GM21576 (cell line): ENCODE measurements around the gene TEX30.
"Not testable (repeated sequence)": the region's sequence is repeated elsewhere in the genome, so short reads cannot be mapped to it uniquely, and the experiment has no call there.

Source experiments
- ATAC-seq: cut with Tn5 transposase; IDR thresholded peaks from one replicate; pipeline ENCODE4 v1.9.1; 2021; ENCODE audit warnings: mild to moderate bottlenecking, moderate library complexity; ENCODE audit not compliant: unreplicated experiment

The TEX30 gene

GRCh38 chr13:102780656-102781055, 7.1 kb upstream of the TEX30 start:
- not testable (repeated sequence) for ATAC-seq

- ATAC-seq = no peak
These were observed 6.0 kb upstream of the TEX30 start for GRCh38 chr13:102779436-102780159.

- no peak for ATAC-seq
These were observed 4.2 kb upstream of the TEX30 start for GRCh38 chr13:102777736-102778135.

GRCh38 chr13:102776271-102776670, 2.7 kb upstream of the TEX30 start:
- no peak for ATAC-seq

DNA sequence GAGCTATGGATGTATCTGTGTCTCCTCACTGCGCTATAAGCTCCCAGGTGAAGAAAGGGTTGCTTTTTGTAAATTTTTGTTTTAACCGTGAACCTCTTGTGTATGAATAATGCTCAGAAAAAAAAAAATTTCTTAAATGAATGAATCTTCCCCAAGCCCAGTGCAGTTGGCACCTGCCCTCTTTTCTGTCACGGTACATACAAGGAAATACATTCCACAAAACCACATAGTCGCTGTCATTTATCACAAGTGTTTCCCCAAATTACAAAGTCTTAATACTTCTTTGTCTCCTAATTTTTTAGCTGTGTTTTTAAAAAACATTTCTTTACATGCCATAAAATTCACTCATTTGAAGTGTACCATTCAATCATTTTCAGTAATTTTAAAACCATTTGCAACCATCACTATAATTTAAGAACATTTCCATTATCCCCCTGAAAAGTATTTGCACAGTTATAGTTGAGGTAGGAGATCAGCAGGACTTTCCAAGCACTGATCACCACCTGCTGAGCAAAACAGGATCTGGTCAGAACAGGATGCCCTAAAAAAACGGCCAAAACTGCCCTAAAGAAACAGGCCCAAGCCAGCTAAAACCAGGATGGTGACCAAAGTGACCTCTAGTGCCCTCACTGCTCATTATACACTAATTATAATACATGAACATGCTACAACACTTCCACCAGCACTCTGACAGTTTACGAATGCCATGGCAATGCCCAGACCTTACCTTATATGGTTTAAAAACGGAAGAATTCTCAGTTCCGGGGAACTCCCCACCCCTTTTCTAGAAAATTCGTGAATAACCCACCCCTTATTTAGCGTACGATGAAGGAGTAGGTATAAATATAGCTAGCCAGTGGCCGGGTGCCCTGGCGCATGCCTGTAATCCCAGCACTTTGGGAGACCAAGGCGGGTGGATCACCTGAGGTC, 1.3 kb upstream of the TEX30 start:
- ATAC-seq = no peak

DNA sequence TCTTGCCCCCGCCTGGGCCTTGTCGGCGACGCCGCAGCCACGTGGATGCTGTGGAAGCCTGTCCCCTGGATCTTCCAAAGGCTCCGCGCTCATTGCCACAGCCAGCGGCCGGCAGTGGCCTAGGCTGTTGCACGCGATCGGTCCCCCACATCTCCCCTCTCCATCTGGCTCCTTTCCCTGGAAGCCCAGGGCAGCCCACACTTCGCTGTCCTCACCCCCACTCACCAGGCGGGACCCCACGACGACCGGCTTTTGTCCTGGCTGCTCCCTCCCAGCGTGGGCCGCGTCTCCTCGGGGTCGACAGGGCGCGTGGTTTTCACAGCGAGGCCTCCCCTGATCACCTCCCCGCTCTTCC, 605 bp upstream of the TEX30 start:
- no peak for ATAC-seq

DNA sequence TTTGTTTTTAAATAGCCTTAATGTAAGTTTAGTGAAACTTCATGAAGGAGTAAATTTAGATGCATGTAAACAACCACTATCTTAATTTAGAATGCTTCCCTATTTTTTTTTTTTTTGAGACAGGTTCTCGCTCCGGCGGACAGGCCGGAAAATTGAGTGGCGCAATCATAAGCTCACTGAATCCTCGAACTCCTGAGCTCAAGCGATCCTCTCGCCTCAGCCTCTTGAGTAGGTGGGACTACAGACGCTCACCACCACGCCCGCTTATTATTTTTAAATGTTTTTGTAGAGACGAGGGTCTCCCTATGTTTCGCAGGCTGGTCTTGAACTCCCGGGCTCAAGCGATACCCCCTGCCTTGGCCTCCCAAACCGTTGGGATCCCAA, 1.6 kb downstream of the TEX30 start:
- ATAC-seq = no peak

DNA sequence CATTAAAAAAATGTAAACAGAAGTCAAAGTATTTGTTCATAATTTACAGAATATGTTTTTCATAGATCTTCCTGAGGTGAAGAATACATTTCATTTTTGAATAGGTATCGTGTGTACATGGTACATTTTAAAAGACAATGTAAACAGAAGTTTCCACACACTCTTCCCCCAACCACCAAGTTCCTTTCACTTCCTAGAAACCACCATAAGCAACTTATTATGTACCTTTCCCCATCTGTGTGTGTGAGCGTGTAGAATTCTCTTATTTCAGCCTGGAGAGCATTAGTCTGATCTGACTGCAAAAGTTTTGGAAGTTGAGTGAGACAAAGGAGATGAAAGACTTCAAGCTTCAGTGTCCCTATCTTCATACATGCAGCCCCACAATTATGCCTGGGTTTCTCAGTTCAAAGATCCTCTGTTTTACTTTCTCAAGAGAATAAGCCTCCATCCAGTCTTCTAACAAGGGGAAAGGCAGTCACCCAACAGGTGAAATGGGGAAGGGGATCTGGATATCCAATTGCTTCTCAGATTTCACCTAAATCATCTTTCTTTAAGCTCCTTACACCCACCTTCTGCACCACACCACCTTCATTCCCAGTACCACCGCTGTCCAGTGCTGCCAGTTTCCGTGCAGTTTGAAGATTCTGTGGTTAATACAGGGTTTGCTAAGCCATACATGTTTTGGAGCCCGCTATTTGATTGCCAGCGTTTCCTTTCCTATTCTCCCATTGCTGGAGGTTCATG, 2.1 kb downstream of the TEX30 start:
- no peak for ATAC-seq

- ATAC-seq = no peak
These were observed 3.2 kb downstream of the TEX30 start for GRCh38 chr13:102770435-102770834.

DNA sequence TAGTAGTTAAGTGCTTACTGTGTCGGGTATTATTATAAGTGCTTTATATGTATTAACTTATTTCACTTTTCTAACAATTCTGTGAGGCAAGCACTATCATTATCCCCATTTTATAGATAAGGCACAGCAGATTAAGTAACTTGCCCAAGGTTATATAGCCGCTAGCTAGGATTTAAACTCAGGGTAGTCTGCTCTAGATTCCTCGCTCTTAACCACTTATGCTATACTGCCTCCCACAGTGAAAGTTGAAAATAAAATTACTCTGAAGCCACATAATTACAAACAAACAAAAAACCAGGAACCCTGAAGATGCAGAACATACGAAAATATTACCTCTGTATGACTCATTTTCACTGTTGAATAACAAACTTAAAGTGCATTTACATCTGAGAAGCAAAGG, 3.9 kb downstream of the TEX30 start:
- ATAC-seq = no peak

DNA sequence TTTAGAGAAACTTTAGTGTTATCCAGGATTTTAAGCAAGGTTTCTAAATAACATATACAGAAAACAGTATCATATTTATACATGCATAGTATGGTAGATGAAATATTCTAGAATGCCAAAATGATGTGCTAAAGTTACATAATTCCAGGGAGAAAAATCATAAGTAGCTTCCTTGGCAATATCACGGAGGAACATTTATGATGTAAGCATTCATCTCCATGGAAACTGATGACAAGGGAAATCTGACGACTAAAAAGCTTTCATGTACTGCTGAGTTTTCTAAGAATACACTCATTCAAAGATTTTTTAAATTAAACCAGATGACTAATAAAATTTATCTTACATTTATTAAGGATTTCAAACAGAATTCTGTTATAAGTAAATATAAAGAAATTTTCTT, 4.7 kb downstream of the TEX30 start:
- no peak for ATAC-seq

GRCh38 chr13:102763741-102764140, 9.8 kb downstream of the TEX30 start:
- no peak for ATAC-seq

GRCh38 chr13:102761071-102761470, 12.5 kb downstream of the TEX30 start:
- no peak for ATAC-seq

DNA sequence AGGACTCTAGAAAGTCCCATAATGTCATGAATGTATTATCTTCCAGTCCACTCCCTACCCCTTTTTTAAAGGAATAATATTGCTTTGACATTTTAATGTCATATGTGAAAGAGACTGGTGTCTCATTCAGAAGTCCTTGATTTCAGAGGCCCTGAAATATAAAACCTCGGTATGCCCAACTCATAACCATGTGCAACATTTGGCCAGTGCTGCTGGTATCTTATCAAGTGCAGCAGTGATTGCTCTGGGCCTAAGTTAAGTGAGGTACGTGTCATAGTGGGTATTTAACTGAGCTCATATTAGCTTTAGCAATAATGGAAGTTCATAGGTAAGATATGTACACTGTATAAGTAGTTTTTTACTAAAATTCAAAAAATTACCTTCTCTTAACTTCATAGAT, 14.7 kb downstream of the TEX30 start:
- ATAC-seq = no peak

DNA sequence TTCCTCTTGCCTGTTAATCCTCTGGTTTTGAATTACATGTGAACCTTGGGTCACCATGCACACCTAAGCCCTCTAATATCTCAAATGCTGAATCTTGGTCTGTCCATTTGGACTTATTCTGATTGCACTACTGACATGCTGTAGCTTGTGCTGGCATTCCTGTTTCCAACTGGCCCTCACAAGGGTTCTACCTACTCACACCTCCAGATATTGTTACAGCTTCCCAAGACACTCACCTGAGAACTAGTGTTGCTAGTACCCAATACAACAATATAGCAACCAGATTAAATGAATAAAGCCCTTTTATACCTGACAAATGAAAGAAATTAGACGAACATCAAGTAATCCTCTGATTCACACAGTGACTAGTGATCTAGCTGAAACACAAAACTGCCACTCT, 16.6 kb downstream of the TEX30 start:
- ATAC-seq = no peak

DNA sequence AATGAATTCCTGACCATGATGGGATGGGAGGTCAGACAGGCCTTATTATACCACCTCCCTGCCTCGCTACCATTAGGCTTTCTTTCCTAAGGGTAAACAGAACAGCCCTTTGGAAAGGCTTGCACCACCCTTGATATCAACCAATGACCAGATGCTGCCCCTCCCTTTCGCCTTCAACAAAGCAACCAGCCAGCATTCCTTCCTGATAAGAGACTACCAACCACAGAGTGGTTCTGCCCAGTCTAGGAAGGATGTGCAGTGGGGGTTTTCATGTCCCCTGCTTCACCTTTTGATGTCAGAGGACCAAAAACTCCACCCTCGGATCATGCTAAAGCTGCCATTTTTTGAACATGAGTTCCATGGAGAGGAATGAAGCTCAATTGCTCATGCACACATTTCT, 21.7 kb downstream of the TEX30 start:
- no peak for ATAC-seq

DNA sequence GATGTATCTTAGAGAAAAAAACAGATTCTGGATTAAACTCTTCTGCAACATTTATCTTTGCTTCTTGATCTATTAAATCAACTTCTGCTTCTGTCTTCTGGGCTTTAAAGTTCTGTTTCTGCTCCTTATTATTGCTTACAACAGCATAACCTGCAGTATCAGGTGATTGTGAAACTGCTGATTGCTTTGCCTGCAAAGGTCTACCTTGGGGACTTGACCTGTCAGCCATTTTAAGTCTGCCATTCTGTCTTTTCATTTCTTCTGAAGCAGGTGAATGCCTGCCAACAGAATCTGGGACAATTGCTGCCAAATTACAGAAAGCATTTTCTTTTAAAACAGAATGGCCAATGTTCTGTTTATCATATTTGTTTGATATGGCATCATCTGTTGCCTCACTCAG, 31.1 kb downstream of the TEX30 start:
- ATAC-seq = no peak

DNA sequence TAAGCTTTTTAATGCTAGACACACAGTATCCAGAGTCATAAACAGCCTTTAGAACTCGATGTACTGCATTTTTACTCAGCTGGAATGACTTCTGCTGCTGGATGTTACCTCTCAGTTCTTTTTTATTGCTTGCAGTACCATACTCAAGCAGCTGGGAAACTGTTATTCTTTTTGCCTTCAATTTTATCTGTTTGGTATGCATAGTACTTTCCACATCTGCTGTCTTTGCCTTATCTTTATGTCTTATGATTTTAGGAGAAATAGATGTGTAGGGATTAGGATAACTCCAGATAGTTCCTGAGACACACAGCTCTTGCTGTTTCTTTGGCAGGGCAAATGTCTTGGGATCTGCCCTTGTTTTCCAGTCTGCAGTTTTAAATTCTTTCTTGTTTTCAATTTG, 31.5 kb downstream of the TEX30 start:
- no peak for ATAC-seq

GRCh38 chr13:102729560-102730270, 43.9 kb downstream of the TEX30 start:
- no peak for ATAC-seq

- ATAC-seq = no peak
These were observed 47.2 kb downstream of the TEX30 start for GRCh38 chr13:102726430-102726829.

GRCh38 chr13:102724923-102725322, 48.7 kb downstream of the TEX30 start:
- no peak for ATAC-seq
